Measurements from ENCODE around the gene SDK1.

GRCh38 chr7:4040109-4040928 is 739.3 kb downstream of the SDK1 start:
- TF ChIP-seq POLR2A (IDR thresholded peaks at IDR 0.05) (no peak), CTCF (IDR thresholded peaks at IDR 0.05) (no peak)
